Pulmonary artery endothelial cell (primary cell): ENCODE data around the gene SPECC1. TPM values are rescaled to one million over a fixed set of nuclear protein-coding genes. Genes with fewer than 3 reads are reported as not detected.
"Not testable (repeated sequence)": the region's sequence is repeated elsewhere in the genome, so short reads cannot be mapped to it uniquely, and the experiment has no call there.

Source experiments
- DNase-seq: peaks from one replicate; pipeline ENCODE4 v3.0.0-alpha.2; 2011; ENCODE audit warnings: low read depth, low spot score
- total RNA-seq: library from RNA; depleted of rRNA; stranded (reverse); fragments of >200 nt; gene quantifications from 2 replicates; pipeline ENCODE4 v1.2.3, GENCODE V29; 2014

Gene SPECC1
- total RNA-seq, 1 donor from 2014 or later = 1.1 TPM

DNA sequence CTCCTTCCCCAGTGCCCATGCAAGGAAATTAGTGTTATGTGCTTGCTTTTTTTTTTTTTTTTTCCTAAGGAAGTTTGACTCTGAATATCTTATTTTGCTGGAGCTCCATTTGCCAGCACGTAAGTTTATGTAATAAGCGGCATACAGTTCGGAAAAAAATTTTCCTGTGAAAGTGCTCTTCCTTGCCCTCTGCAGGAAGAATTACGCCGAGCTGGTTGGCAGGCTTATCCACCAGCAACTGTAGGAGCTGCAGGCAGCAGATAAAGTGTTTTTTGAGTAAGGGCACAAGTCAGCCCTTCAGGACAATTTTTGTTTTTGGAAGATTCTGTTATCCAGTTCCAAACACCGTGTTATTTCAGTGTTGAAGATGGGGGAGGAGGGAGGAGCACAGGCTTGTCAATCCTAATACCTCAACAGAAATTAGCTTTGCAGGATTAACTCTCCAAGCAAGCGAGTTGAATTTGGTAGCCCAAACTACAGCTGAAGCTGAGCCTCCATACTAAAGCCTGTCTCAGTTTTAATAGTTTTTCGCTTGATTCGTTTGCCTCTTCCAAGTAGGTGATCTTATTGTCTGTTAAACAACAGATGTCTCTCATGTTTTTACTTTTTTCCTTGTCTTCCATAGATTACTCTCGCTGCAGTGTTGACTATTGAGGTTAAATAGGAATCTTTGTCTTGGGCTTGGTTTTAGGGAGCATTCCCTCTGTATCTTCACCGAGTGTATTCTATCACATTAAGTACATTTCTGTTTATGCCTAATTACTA, 1.1 kb downstream of the SPECC1 start:
- DNase-seq = peak; percentile 29

GRCh38 chr17:20010936-20011335, 1.8 kb downstream of the SPECC1 start:
- DNase-seq = no peak

GRCh38 chr17:20012017-20012536, 2.9 kb downstream of the SPECC1 start:
- no peak for DNase-seq

DNA sequence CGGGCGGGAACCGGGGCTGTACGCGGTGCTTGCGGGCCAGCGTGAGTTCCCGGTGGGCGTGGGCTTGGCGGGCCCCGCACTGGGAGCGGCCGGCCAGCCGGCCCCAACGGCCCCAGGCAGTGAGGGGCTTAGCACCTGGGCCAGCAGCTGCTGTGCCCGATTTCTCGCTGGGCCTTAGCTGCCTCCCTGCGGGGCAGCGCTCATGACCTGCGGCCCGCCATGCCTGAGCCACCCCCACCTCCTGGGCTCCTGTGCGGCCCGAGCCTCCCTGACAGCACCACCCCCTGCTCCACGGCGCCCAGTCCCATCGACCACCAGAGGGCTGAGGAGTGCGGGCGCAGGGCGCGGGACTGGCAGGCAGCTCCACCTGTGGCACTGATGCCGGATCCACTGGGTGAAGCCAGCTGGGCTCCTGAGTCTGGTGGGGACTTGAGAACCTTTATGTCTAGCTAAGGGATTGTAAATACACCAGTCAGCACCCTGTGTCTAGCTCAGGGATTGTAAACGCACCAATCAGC, 7.4 kb downstream of the SPECC1 start:
- DNase-seq = not testable (repeated sequence)

DNA sequence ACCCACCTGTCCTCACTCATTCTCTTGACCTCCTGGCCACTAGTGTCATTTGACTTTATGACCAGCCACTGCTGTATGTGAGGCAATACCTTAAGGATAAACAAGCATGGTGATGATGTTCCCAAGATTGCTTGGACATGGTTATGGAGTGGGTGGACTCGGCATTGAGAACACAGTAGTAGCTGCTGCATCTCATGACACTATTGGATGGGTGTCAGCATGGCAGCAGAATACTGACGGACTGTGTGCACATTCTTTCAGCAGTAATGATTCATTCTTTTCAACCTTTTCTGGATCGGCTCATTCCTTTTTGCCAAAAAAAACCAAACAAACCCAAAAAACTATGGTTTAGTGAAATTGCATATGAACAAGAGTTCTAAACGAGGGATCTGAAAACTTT, 13.5 kb downstream of the SPECC1 start:
- no peak for DNase-seq

GRCh38 chr17:20026960-20027359, 17.8 kb downstream of the SPECC1 start:
- no peak for DNase-seq

DNA sequence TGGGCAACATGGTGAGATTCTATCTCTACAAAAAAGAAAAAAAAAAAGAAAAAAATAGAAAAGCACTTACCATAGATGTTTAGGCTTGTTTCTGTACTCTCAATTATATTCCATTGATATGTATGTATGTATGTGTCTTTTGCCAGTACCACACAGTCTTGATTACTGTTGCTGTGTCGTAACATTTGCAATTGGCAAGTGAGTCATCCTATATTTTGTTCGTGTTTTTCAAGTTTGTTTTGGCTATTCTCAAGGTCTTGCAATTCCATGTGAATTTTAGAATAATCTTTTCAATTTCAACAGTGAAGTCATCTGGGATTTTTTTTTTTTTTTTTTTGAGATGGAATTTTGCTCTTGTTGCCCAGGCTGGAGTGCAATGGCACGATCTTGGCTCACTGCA, 19.3 kb downstream of the SPECC1 start:
- no peak for DNase-seq

DNA sequence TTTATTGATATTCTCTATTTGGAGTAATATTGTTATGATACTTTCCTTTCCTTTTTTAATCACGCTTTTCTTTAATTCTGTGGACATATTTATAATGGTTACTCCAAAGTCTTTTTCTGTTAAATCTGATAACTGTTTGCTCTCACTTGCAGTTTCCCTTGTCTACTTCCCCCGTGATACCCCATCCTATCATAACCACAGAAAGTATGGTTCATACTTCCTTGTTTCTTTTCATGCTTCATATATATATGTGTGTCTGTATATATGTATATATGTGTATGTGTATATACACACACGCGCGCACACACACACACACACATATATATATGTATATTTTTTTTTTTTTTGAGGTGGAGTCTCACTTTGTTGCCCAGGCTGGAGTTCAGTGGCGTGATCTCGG, 23.5 kb downstream of the SPECC1 start:
- no peak for DNase-seq

DNA sequence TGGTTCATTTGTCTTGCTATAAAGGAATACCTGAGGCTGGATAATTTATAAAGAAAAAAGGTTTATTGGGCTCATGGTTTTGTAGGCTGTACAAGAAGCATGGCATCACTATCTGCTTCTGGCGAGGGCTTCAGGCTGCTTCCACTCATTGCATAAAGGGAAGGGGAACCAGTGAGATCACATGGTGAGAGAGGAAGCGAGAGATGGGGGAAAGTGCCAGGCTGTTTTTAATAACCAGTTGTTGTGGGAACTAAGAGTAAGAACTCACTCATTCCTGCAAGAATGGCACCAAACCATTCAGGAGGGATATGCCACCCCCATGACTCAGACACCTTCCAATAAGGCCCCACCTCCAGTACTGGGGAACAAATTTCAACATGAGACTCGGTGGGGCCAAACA, 24.3 kb downstream of the SPECC1 start:
- DNase-seq = no peak

- DNase-seq = no peak
These were observed 26.3 kb downstream of the SPECC1 start for GRCh38 chr17:20035501-20035900.

- not testable (repeated sequence) for DNase-seq
These were observed 28.1 kb downstream of the SPECC1 start for GRCh38 chr17:20037286-20037685.

DNA sequence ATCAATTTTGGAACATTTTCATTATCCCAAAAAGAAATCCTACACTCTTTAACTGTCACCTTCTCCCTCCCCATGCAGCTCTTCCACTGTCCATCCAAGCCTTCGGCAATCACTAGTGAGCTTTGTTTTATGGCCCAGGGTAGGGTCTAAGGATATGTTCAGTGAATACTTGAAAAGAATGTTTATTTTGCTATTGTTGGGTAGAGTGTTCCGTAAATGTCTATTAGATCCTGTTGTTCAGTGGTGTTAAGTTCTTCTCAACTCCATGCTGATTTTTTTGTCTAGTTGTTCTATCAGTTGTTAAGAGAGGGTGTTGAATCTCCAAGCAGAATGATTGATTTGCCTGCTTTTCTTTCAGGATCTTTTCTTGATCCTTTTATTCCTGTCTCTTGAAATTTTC, 29.9 kb downstream of the SPECC1 start:
- no peak for DNase-seq

DNA sequence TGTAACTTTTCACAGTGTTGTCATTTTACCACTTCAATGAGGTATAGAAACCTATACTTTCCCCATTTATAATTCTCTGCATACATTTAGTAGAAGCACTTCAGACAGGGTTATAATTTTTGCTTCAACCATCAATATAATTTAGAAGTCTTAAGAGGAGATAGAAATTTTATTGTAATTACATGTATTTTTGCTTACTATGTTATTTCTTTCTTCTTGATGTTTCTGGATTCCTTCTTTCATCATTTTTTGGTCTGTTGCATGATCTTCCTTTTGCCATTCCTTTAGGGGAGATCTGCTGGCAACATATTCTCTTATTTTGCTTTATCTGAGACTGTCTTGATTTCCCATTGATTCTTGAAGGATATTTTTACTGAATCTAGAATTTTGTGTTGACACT, 31.1 kb downstream of the SPECC1 start:
- DNase-seq = no peak

GRCh38 chr17:20043021-20043420, 33.9 kb downstream of the SPECC1 start:
- no peak for DNase-seq

DNA sequence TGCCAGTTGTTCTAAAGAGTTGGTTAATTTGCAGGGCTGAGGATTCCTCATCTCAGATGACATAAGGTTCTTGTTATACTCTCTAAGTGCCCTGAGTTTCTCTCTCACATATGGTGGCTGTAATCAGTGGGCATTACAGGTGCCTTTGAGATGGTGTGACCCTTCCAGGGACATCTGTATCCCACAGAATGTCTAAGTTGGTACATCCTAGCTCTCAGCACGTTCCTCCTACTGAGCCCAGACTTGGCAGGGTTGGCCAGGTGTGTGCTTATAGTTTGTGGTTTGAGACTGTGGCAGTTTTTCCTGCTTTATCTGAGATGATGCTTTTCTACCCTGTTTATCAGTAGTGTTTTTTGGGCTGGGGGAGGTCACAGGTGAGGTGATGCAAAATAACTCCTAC, 36.3 kb downstream of the SPECC1 start:
- DNase-seq = no peak

DNA sequence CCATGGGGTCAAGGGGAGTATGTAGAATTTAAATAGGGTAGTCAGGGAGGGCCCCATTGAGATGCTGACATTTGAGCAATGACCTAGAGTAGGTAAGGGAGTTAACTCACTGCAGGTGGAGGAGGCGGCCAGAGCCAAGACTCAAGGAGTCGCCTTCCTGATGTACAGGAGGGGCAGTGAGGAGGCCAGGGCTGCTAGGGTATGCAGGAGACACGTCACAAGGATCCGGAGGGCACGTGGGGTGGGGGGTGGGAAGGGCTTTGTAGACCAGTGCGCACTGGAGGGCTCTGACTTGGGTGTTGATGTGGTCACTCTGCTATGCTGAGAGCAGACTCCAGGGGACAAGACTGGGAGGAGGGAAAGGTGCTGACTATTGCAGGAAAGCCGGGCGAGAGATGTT, 37.5 kb downstream of the SPECC1 start:
- DNase-seq = no peak

DNA sequence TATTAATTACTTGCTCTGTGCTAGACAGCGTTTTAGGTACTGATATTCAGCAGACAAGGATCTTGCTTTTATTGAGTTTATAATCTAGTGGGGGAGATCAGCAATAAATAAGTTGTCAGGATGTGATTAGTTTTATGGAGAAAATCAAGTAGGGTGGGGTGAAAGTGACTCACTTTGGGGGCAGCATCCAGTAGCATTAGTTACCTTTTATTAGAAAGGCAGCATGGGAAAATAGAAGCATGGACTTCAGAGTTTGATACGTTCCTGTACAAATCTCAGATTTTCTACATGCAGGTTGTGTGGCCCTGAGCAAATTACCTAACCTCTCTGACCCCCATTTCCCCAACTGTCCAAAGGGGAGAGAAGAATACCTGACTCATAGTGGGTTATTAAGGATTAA, 42.5 kb downstream of the SPECC1 start:
- no peak for DNase-seq

DNA sequence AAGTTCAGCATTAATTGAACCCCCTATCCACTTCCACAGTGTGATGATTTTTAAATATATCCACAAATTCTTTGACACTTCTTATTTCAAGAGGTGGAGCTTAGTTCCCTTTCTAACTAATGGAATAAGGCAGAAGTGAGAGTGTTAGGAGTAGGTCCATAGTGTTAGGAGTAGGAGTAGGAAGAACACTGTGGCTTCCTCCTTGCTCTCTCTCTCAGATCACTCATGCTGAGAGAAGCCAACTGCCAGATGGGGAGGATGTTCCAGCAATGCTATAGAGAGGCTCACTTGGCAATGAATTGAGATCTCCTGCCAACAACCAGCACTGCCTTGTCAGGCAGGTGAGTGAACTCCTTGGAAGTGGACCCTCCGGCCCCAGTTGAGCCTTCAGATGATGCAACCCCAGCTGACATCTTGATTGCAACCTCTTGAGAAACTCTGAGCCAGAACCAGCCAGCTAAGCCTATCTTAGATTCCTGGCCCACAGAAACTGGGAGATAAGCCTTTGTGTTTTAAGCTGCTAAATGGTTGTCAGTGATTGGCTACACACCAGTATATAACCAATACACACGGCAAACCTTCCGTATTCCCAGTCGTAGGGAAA, 44.3 kb downstream of the SPECC1 start:
- no peak for DNase-seq

DNA sequence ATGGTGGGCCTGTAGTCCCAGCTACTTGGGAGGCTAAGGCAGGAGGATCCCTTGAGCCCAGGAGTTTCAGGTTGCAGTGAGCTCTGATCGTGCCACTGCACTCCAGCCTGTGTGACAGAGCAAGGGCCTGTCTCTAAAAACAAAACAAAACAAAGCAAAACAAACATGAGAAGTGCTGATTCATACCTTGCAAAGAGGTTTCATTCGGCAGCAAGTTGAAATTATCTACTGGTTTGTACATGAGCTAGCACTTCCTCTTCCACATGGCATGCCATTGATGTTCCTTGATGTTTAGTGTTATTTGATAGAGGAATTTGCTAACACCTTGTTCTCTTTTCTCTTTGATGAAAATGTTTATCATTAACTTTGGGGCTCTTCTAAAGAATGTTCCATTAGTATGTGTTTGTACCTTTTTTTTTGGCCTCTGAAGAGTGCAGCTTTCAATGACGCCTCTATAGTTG, 50.6 kb downstream of the SPECC1 start:
- DNase-seq = no peak

GRCh38 chr17:20063665-20064648, 54.8 kb downstream of the SPECC1 start:
- DNase-seq = peak; percentile 8

- DNase-seq = no peak
These were observed 57.1 kb downstream of the SPECC1 start for GRCh38 chr17:20066253-20066652.
